ENCODE data around the gene B4GALT3. TPM values are rescaled to one million over a fixed set of nuclear protein-coding genes. Genes with fewer than 3 reads are reported as not detected.
A peak's percentile ranks its signal among the peaks of the same experiment; 100 is the strongest.

The B4GALT3 gene
- total and polyA plus RNA-seq, 2 donors (not counting 1 experiment from before 2014, with no cell fraction given) = 17.8 to 18.7 TPM

DNA sequence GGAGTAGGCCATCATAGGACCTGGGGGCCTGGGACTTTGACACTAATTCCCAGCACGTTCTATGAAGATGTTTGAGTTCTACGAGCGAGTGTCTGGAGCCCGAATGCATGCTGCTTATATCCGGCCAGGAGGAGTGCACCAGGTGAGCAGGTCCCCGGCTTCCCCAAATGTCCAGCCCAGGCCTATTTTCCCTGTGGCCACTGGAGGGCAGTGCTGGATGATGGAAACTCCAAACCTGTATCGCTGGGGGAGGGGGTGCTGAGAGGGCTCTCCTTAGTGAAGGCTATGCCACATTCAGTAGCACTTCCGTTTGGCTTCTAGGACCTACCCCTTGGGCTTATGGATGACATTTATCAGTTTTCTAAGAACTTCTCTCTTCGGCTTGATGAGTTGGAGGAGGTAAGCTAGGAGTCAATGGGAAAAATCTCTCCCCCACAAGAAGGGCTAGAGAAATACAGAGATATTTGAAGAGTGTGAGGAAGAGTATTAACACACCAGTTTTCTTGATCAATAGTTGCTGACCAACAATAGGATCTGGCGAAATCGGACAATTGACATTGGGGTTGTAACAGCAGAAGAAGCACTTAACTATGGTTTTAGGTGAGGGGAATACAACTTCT is 32.6 kb upstream of the B4GALT3 start:
- peak; percentile 55 to 70 for DNase-seq (ENCODE audit: low read depth in 2 of 2)
- Histone ChIP-seq H3K9me3 (ENCODE audit: control insufficient read depth, insufficient read depth, low read depth, low read length) (no peaks in the 10 kb centered on the region), H3K36me3 (ENCODE audit: control insufficient read depth, insufficient read depth, low read length) (peaks cover 21% of the 10 kb centered on the region), H3K27ac (ENCODE audit: insufficient read depth, low read length) (no peak overlapping the region), H3K27me3 (ENCODE audit: control insufficient read depth, insufficient read depth, low read length) (no peaks in the 10 kb centered on the region), H3K4me2 (ENCODE audit: extremely low read depth, insufficient read depth, low read length) (no peak overlapping the region), H3K4me1 (ENCODE audit: control insufficient read depth, extremely low read depth, insufficient read depth, low read length) (peaks cover 8% of the 10 kb centered on the region), H3K9ac (ENCODE audit: insufficient read depth, low read length) (no peak overlapping the region), H4K20me1 (ENCODE audit: control insufficient read depth, extremely low read depth, insufficient read depth, low read length) (no peaks in the 10 kb centered on the region), H3K4me3 (replicated peaks in 1 of 4; ENCODE audit: control extremely low read depth in 1 of 4, insufficient read depth in 1 of 4, low read depth in 3 of 4, low read length in 4 of 4) (no peak overlapping the region), H3K79me2 (ENCODE audit: control insufficient read depth, insufficient read depth, low read length) (peaks cover 4% of the 10 kb centered on the region), H2AFZ (ENCODE audit: low read length) (no peak overlapping the region)
- TF ChIP-seq, protein P1, sequence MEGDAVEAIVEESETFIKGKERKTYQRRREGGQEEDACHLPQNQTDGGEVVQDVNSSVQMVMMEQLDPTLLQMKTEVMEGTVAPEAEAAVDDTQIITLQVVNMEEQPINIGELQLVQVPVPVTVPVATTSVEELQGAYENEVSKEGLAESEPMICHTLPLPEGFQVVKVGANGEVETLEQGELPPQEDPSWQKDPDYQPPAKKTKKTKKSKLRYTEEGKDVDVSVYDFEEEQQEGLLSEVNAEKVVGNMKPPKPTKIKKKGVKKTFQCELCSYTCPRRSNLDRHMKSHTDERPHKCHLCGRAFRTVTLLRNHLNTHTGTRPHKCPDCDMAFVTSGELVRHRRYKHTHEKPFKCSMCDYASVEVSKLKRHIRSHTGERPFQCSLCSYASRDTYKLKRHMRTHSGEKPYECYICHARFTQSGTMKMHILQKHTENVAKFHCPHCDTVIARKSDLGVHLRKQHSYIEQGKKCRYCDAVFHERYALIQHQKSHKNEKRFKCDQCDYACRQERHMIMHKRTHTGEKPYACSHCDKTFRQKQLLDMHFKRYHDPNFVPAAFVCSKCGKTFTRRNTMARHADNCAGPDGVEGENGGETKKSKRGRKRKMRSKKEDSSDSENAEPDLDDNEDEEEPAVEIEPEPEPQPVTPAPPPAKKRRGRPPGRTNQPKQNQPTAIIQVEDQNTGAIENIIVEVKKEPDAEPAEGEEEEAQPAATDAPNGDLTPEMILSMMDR (conservative IDR thresholded peaks at IDR 0.05 in 1 of 2, IDR thresholded peaks at IDR 0.05 in 1 of 2; ENCODE audit: low read depth in 1 of 2, low read length in 2 of 2) = peak; percentile 95
- no peak for TF ChIP-seq EZH2 (IDR thresholded peaks at IDR 0.05; ENCODE audit: low read length, missing control alignments)

DNA sequence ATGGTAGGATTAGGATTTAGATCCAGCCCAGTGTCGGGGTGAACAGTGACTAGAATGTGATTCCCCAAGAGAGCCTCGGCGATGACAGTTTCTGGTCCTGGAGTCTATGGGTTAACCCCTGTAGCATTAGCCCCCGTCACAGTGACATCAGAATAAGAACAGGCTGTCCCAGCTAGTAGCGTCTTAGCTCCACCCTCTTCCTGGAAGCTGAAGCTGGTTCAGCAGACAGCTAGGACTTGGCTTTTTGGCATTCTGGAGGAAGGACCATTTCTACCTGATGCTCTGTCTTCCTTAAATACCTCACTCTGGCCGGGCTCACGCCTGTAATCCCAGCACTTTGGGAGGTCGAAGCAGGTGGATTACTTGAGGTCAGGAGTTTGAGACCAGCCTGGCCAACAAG is 29.9 kb upstream of the B4GALT3 start:
- H4K20me1 ChIP-seq (ENCODE audit: control insufficient read depth, extremely low read depth, insufficient read depth, low read length) = no peaks in the 10 kb centered on the region
- H3K9ac ChIP-seq (ENCODE audit: insufficient read depth, low read length) = peak overlapping the region; percentile 36
- H3K4me2 ChIP-seq (ENCODE audit: extremely low read depth, insufficient read depth, low read length) = no peak overlapping the region
- peak overlapping the region in 1 of 4 experiments; percentile 1 for H3K4me3 ChIP-seq (replicated peaks in 1 of 4; ENCODE audit: control extremely low read depth in 1 of 4, insufficient read depth in 1 of 4, low read depth in 3 of 4, low read length in 4 of 4)
- H3K36me3 ChIP-seq (ENCODE audit: control insufficient read depth, insufficient read depth, low read length) = peaks cover 13% of the 10 kb centered on the region
- peak in 1 of 2 donors; percentile 95 for DNase-seq (ENCODE audit: low read depth in 2 of 2)
- H3K27ac ChIP-seq (ENCODE audit: insufficient read depth, low read length) = peak overlapping the region; percentile 87
- H3K27me3 ChIP-seq (ENCODE audit: control insufficient read depth, insufficient read depth, low read length) = no peaks in the 10 kb centered on the region
- peaks cover 8% of the 10 kb centered on the region for H3K4me1 ChIP-seq (ENCODE audit: control insufficient read depth, extremely low read depth, insufficient read depth, low read length)
- no peak overlapping the region for H2AFZ ChIP-seq (ENCODE audit: low read length)
- H3K9me3 ChIP-seq (ENCODE audit: control insufficient read depth, insufficient read depth, low read depth, low read length) = no peaks in the 10 kb centered on the region
- peaks cover 28% of the 10 kb centered on the region for H3K79me2 ChIP-seq (ENCODE audit: control insufficient read depth, insufficient read depth, low read length)
- TF ChIP-seq, protein P1 (conservative IDR thresholded peaks at IDR 0.05 in 1 of 2, IDR thresholded peaks at IDR 0.05 in 1 of 2; ENCODE audit: low read depth in 1 of 2, low read length in 2 of 2) = no peak
- TF ChIP-seq EZH2 (IDR thresholded peaks at IDR 0.05; ENCODE audit: low read length, missing control alignments) = no peak

DNA sequence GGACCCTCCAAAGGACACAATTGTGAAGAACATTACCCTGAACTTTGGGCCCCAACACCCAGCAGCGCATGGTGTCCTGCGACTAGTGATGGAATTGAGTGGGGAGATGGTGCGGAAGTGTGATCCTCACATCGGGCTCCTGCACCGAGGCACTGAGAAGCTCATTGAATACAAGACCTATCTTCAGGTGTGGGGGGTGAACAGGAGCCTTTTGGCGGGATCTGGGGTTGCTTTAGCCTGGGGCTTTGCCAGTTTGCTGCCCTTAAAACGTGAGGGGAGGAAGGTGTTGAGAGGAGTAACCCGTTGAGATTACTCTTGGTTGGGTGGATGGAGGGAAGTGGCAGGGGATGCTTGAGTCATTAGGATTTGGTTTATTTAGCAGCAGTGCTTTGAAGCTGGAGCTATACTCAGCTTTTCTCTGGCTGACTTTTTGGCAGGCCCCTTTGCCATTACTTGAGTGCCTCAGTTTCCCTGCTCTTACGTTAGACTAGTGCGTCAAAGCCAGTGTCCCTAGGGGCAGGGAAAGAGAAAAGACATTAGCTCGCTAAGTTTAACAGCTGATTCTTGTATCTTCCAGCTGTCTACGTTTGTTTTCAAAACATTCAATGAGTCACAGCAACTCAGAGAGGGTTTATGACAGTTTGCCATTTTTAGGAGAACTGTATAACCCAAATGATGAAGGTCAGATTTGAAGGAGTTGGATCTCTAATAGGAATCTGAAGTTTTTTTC is 29.3 kb upstream of the B4GALT3 start:
- Histone ChIP-seq H3K9me3 (ENCODE audit: control insufficient read depth, insufficient read depth, low read depth, low read length) (no peaks in the 10 kb centered on the region), H2AFZ (ENCODE audit: low read length) (no peak overlapping the region), H3K79me2 (ENCODE audit: control insufficient read depth, insufficient read depth, low read length) (peaks cover 28% of the 10 kb centered on the region), H3K9ac (ENCODE audit: insufficient read depth, low read length) (peak overlapping the region; percentile 56), H3K4me1 (ENCODE audit: control insufficient read depth, extremely low read depth, insufficient read depth, low read length) (peaks cover 11% of the 10 kb centered on the region), H3K4me2 (ENCODE audit: extremely low read depth, insufficient read depth, low read length) (no peak overlapping the region), H3K27me3 (ENCODE audit: control insufficient read depth, insufficient read depth, low read length) (no peaks in the 10 kb centered on the region), H4K20me1 (ENCODE audit: control insufficient read depth, extremely low read depth, insufficient read depth, low read length) (no peaks in the 10 kb centered on the region), H3K36me3 (ENCODE audit: control insufficient read depth, insufficient read depth, low read length) (peaks cover 13% of the 10 kb centered on the region), H3K27ac (ENCODE audit: insufficient read depth, low read length) (peak overlapping the region; percentile 87), H3K4me3 (replicated peaks in 1 of 4; ENCODE audit: control extremely low read depth in 1 of 4, insufficient read depth in 1 of 4, low read depth in 3 of 4, low read length in 4 of 4) (no peak overlapping the region)
- DNase-seq (ENCODE audit: low read depth in 2 of 2) = peak in 1 of 2 donors; percentile 91
- TF ChIP-seq, protein P1 (conservative IDR thresholded peaks at IDR 0.05 in 1 of 2, IDR thresholded peaks at IDR 0.05 in 1 of 2; ENCODE audit: low read depth in 1 of 2, low read length in 2 of 2) = no peak
- TF ChIP-seq EZH2 (IDR thresholded peaks at IDR 0.05; ENCODE audit: low read length, missing control alignments) = no peak

Measured in fibroblast of lung (primary cell).